A549 (cell line): ENCODE measurements around the gene BPIFB3. TPM values are rescaled to one million over a fixed set of nuclear protein-coding genes. Genes with fewer than 3 reads are reported as not detected.

ENCODE experiments used
- ATAC-seq, 2 experiments: fragments of 200-7000 bp in 1 of 2; fragments of >200 bp in 1 of 2; cut with Nextera tagmentation in 1 of 2; cut with Tn5 transposase in 1 of 2; 3 replicates each; pipeline versions ENCODE4 v1.8.0 to v1.9.1; 2018 to 2020; ENCODE audit warnings: mild to moderate bottlenecking in 1 of 2, moderate library complexity in 1 of 2
- CTCF ChIA-PET: fragments of 300-600 bp; sonication (Branson Sonifier 250); formaldehyde crosslinking; extraction: SDS; loops from one replicate; lab custom pipeline; 2021; ENCODE audit warnings: antibody characterized with exemption, inconsistent platforms; lab: Yijun Ruan, JAX
- POLR2A ChIA-PET: fragments of 350-600 bp; formaldehyde crosslinking; extraction: SDS; loops from one replicate; lab custom pipeline; 2021; ENCODE audit warnings: antibody characterized with exemption, inconsistent platforms; lab: Yijun Ruan, JAX
- DNase-seq, 2 experiments: peaks; one replicate each; pipeline versions ENCODE4 v3.0.0 to v3.0.0-alpha.2; 2011 to 2016; ENCODE audit warnings: low read depth in 1 of 2, low spot score in 1 of 2
- FAIRE-seq: peaks from 2 replicates; lab custom pipeline; 2011; peaks lifted over from hg19 to GRCh38; lab: Jason Lieb, UNC
- H3K27ac ChIP-seq, 2 experiments: fragments of >200 bp; sonication (Bioruptor Twin); formaldehyde crosslinking; 3 replicates each; pipeline ENCODE4 v1.5.1; 2016 to 2017
- H3K4me1 ChIP-seq: fragments of >200 bp; sonication (Bioruptor Twin); formaldehyde crosslinking; 3 replicates; pipeline ENCODE4 v1.6.1; 2016
- H3K4me2 ChIP-seq: fragments of >200 bp; sonication (Bioruptor Twin); formaldehyde crosslinking; 3 replicates; pipeline ENCODE4 v1.6.1; 2016
- H3K4me3 ChIP-seq: fragments of >200 bp; sonication (Bioruptor Twin); formaldehyde crosslinking; 3 replicates; pipeline ENCODE4 v1.5.1; 2016
- H3K9me3 ChIP-seq: fragments of >200 bp; sonication (Bioruptor Twin); formaldehyde crosslinking; 3 replicates; pipeline ENCODE4 v1.6.1; 2016
- CBX8 ChIP-seq: fragments of 200-600 bp; sonication (generic); IDR thresholded peaks from 2 replicates; pipeline ENCODE4 v1.6.1; 2016
- CEBPB ChIP-seq, 2 experiments: fragments of >200 bp in 1 of 2; sonication (Bioruptor Twin) in 1 of 2; formaldehyde crosslinking in 1 of 2; IDR thresholded peaks; 2 replicates each; pipeline ENCODE4 v1.6.1; 2012 to 2016
- CHD2 ChIP-seq: fragments of 150-350 bp; IDR thresholded peaks from 2 replicates; pipeline ENCODE4 v1.6.1; 2014; ENCODE audit warnings: low read length; ENCODE audit not compliant: partially characterized antibody
- CHD4 ChIP-seq: fragments of 200-600 bp; sonication (generic); IDR thresholded peaks from 2 replicates; pipeline ENCODE4 v1.6.1; 2016; ENCODE audit warnings: antibody characterized with exemption, mild to moderate bottlenecking, borderline replicate concordance
- EHF ChIP-seq: fragments of 250-450 bp; sonication (Bioruptor Pico); IDR thresholded peaks from 2 replicates; pipeline ENCODE4 v1.5.0; 2020; ENCODE audit warnings: mild to moderate bottlenecking
- ESRRA ChIP-seq: fragments of 150-350 bp; IDR thresholded peaks from 2 replicates; pipeline ENCODE4 v1.6.1; 2014; ENCODE audit warnings: mild to moderate bottlenecking, low read length, borderline replicate concordance
- FOSB ChIP-seq: fragments of 250-450 bp; sonication (Bioruptor Pico); IDR thresholded peaks from 2 replicates; pipeline ENCODE4 v1.5.0; 2020; ENCODE audit warnings: mild to moderate bottlenecking, moderate library complexity
- HDAC2 ChIP-seq: fragments of 200-600 bp; sonication (generic); IDR thresholded peaks from 2 replicates; pipeline ENCODE4 v1.6.1; 2016
- HOXA7 ChIP-seq: fragments of 250-450 bp; sonication (Bioruptor Pico); IDR thresholded peaks from 2 replicates; pipeline ENCODE4 v1.5.0; 2020; ENCODE audit warnings: mild to moderate bottlenecking, moderate library complexity
- JUNB ChIP-seq: fragments of >200 bp; sonication (Bioruptor Twin); formaldehyde crosslinking; IDR thresholded peaks from 2 replicates; pipeline ENCODE4 v1.6.1; 2016
- MYC ChIP-seq: IDR thresholded peaks from 2 replicates; pipeline ENCODE4 v1.6.1; 2012; ENCODE audit warnings: mild to moderate bottlenecking, inconsistent platforms, low read length, improper control_type of control experiment, borderline replicate concordance
- PHF8 ChIP-seq: fragments of 200-600 bp; sonication (generic); IDR thresholded peaks from 2 replicates; pipeline ENCODE4 v1.6.1; 2016; ENCODE audit warnings: low read depth, mild to moderate bottlenecking, antibody characterized with exemption, moderate library complexity, borderline replicate concordance
- POLR2A ChIP-seq: IDR thresholded peaks from 2 replicates; pipeline ENCODE4 v1.6.1; 2012; ENCODE audit warnings: mild to moderate bottlenecking, low read length
- RAD21 ChIP-seq, 2 experiments: fragments of >200 bp in 1 of 2; sonication (Bioruptor Twin) in 1 of 2; formaldehyde crosslinking in 1 of 2; IDR thresholded peaks in 1 of 2; conservative IDR thresholded peaks in 1 of 2; 2 replicates in 1 of 2; 3 replicates in 1 of 2; pipeline ENCODE4 v1.6.1; 2012 to 2018; ENCODE audit warnings: inconsistent platforms in 1 of 2
- RARB ChIP-seq: fragments of 250-450 bp; sonication (Bioruptor Pico); IDR thresholded peaks from 2 replicates; pipeline ENCODE4 v1.8.0; 2021; ENCODE audit warnings: mild to moderate bottlenecking, moderate library complexity
- RCOR1 ChIP-seq: fragments of 150-350 bp; IDR thresholded peaks from 2 replicates; pipeline ENCODE4 v1.6.1; 2014; ENCODE audit warnings: antibody characterized with exemption, low read length, low read depth
- SREBF2 ChIP-seq: fragments of 450-650 bp; IDR thresholded peaks from 2 replicates; pipeline ENCODE4 v1.6.1; 2014; ENCODE audit warnings: mild to moderate bottlenecking, moderate library complexity
- ZNF302 ChIP-seq: fragments of 250-450 bp; sonication (Bioruptor Pico); IDR thresholded peaks from 2 replicates; pipeline ENCODE4 v1.9.0; 2021; ENCODE audit warnings: inconsistent platforms, mild to moderate bottlenecking, moderate library complexity
- WGBS: methylation state at CpG from one replicate; pipeline ENCODE4 v1.1.6; 2017; ENCODE audit errors: missing lambda C conversion rate; 5-methylcytosine and 5-hydroxymethylcytosine counted together
- polyA plus RNA-seq, 4 experiments: library from polyadenylated mRNA; depleted of rRNA in 3 of 4; stranded (reverse); fragments of >200 nt; fragmentation: RNase III in 1 of 4; extraction: RNeasy Plus Mini Kit Qiagen cat#74134 plus additional on column Dnase treatment in 1 of 4; gene quantifications; 2 replicates in 3 of 4; 3 replicates in 1 of 4; pipeline ENCODE4 v1.2.3, GENCODE V29; 2011 to 2017
- TF ChIP-seq, protein P1 (sequence below): fragments of 250-450 bp; sonication (Bioruptor Pico); IDR thresholded peaks from 2 replicates; pipeline ENCODE4 v1.5.0; 2021; ENCODE audit warnings: mild to moderate bottlenecking, moderate library complexity, borderline replicate concordance
- TF ChIP-seq, protein P2 (sequence below): fragments of >200 bp; sonication (Bioruptor Twin); formaldehyde crosslinking; IDR thresholded peaks from 3 replicates; pipeline ENCODE4 v1.5.1; 2016
- TF ChIP-seq, protein P3 (sequence below): IDR thresholded peaks from 2 replicates; pipeline ENCODE4 v1.6.1; 2012
- TF ChIP-seq, protein P4 (sequence below): IDR thresholded peaks from 2 replicates; pipeline ENCODE4 v1.6.1; 2012; ENCODE audit warnings: low read depth, borderline replicate concordance

BPIFB3 gene
- polyA plus RNA-seq, 2 of the 4 experiments (the other 2 are of a cell fraction) = not detected

DNA sequence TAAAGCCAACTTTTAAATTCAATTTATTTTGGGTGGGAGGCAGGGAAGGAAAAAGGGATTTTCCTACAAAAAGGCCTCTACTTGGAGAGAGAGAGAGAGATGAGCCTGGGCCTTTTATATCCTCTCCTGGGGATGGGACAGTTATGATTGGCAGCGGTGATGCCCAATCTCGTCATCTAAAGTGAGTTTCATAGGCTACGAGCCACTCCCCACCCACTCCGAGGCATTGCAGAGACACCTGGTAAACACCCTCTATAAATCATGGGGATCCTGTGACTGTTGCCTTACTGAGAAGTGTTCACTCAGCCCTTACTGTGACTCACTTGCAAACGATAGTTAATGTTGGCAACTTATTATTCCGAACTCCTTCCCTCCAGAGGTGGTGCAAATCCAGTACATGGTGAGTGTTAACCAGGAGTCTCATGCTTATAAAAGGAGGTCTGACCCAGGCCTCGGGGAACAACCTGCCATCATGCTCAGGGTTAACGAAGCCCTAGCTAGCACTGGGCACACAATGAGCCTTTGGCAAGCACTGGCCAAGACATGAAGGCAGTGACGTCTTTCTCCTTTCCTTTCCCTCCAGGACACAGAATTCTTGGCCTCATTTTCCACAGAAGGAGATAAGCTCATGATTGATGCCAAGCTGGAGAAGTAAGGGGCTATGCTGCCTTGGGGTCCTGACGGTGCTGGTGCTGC is 46.3 kb downstream of the BPIFB3 start:
- POLR2A ChIA-PET = no interaction called here
- no peak for FAIRE-seq
- Histone ChIP-seq H3K4me3 (no peak overlapping the region), H3K27ac (no peak overlapping the region), H3K9me3 (no peaks in the 10 kb centered on the region), H3K4me1 (no peaks in the 10 kb centered on the region), H3K4me2 (no peak overlapping the region)
- CTCF ChIA-PET = interaction anchor here (1.0 to 2.6 kb wide), 2 partner anchors 58 to 198 kb away, joined by 3 to 13 read pairs; no protein-coding TSS in a partner anchor
- ATAC-seq = no peak
- 48% methylated on average over 9 of the region's 10 CpGs for WGBS
- no peak for TF ChIP-seq RARB (CRISPR knock-in tag)
- TF ChIP-seq ESRRA = no peak
- TF ChIP-seq, protein P1, sequence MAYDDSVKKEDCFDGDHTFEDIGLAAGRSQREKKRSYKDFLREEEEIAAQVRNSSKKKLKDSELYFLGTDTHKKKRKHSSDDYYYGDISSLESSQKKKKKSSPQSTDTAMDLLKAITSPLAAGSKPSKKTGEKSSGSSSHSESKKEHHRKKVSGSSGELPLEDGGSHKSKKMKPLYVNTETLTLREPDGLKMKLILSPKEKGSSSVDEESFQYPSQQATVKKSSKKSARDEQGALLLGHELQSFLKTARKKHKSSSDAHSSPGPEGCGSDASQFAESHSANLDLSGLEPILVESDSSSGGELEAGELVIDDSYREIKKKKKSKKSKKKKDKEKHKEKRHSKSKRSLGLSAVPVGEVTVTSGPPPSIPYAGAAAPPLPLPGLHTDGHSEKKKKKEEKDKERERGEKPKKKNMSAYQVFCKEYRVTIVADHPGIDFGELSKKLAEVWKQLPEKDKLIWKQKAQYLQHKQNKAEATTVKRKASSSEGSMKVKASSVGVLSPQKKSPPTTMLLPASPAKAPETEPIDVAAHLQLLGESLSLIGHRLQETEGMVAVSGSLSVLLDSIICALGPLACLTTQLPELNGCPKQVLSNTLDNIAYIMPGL (CRISPR knock-in tag) = no peak
- no peak for TF ChIP-seq SREBF2
- TF ChIP-seq HDAC2 = no peak
- TF ChIP-seq EHF (CRISPR knock-in tag) = no peak
- TF ChIP-seq, protein P2, sequence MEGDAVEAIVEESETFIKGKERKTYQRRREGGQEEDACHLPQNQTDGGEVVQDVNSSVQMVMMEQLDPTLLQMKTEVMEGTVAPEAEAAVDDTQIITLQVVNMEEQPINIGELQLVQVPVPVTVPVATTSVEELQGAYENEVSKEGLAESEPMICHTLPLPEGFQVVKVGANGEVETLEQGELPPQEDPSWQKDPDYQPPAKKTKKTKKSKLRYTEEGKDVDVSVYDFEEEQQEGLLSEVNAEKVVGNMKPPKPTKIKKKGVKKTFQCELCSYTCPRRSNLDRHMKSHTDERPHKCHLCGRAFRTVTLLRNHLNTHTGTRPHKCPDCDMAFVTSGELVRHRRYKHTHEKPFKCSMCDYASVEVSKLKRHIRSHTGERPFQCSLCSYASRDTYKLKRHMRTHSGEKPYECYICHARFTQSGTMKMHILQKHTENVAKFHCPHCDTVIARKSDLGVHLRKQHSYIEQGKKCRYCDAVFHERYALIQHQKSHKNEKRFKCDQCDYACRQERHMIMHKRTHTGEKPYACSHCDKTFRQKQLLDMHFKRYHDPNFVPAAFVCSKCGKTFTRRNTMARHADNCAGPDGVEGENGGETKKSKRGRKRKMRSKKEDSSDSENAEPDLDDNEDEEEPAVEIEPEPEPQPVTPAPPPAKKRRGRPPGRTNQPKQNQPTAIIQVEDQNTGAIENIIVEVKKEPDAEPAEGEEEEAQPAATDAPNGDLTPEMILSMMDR = no peak
- TF ChIP-seq, protein P3, sequence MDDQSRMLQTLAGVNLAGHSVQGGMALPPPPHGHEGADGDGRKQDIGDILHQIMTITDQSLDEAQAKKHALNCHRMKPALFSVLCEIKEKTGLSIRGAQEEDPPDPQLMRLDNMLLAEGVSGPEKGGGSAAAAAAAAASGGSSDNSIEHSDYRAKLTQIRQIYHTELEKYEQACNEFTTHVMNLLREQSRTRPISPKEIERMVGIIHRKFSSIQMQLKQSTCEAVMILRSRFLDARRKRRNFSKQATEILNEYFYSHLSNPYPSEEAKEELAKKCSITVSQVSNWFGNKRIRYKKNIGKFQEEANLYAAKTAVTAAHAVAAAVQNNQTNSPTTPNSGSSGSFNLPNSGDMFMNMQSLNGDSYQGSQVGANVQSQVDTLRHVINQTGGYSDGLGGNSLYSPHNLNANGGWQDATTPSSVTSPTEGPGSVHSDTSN = no peak
- no peak for TF ChIP-seq POLR2A
- TF ChIP-seq, protein P4, sequence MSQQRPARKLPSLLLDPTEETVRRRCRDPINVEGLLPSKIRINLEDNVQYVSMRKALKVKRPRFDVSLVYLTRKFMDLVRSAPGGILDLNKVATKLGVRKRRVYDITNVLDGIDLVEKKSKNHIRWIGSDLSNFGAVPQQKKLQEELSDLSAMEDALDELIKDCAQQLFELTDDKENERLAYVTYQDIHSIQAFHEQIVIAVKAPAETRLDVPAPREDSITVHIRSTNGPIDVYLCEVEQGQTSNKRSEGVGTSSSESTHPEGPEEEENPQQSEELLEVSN = no peak
- TF ChIP-seq JUNB = no peak
- DNase-seq = peak in 1 of 2 experiments; percentile 41

DNA sequence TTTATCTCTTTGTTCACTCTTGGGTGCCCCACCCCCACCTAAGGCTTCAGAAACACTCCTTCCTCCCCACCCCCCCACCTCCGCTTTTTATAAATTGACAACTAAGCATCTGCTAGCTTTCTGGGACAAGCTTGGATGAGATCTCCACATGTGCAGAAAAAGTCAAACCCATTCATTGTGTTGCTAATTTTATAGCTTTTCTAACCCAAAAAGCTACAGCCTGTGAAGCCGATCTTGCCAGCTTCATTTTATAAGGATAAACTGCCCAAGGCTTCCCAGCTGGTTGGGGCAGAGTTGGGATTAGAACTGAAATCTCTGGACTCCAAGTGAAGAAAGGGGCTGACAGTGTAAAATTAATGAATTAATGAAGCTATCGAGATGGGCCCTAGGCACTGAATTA is 49.9 kb downstream of the BPIFB3 start:
- FAIRE-seq (no peak), DNase-seq (no peak), ATAC-seq (no peak)
- H3K4me3 ChIP-seq = no peak overlapping the region
- H3K27ac ChIP-seq = no peak overlapping the region
- no peak overlapping the region for H3K4me2 ChIP-seq
- CTCF ChIA-PET = interaction anchor here (0.9 to 1.4 kb wide), 2 partner anchors 21 to 1015 kb away, joined by 3 read pairs; no protein-coding TSS in a partner anchor
- 81% methylated on average over 3 of the region's 3 CpGs for WGBS
- no peaks in the 10 kb centered on the region for H3K4me1 ChIP-seq
- no peak for TF ChIP-seq RARB (CRISPR knock-in tag)
- no peak for TF ChIP-seq HOXA7 (CRISPR knock-in tag)
- TF ChIP-seq CBX8 = no peak
- TF ChIP-seq RCOR1 = no peak
- no peak for TF ChIP-seq CHD2
- no peak for TF ChIP-seq PHF8
- TF ChIP-seq CEBPB (IDR thresholded peaks at IDR 0.05) = no peak
- no peak for TF ChIP-seq EHF (CRISPR knock-in tag)
- TF ChIP-seq ZNF302 (CRISPR knock-in tag) = no peak
- no peak for TF ChIP-seq MYC
- TF ChIP-seq RAD21 (conservative IDR thresholded peaks at IDR 0.05 in 1 of 2, IDR thresholded peaks at IDR 0.05 in 1 of 2) = no peak
- no peak for TF ChIP-seq CHD4
- TF ChIP-seq FOSB (CRISPR knock-in tag) = no peak
- TF ChIP-seq, all 56 proteins: peak for 0
- POLR2A ChIA-PET = no interaction called here
- no peaks in the 10 kb centered on the region for H3K9me3 ChIP-seq
